SHP77 treated with DMSO at 0.1 percent for 48 hours (cell line): ENCODE measurements around the gene WNT3A.

Source experiments
- DNase-seq: peaks from one replicate; lab custom pipeline; 2025; lab: John Stamatoyannopoulos, UW

Gene WNT3A

DNA sequence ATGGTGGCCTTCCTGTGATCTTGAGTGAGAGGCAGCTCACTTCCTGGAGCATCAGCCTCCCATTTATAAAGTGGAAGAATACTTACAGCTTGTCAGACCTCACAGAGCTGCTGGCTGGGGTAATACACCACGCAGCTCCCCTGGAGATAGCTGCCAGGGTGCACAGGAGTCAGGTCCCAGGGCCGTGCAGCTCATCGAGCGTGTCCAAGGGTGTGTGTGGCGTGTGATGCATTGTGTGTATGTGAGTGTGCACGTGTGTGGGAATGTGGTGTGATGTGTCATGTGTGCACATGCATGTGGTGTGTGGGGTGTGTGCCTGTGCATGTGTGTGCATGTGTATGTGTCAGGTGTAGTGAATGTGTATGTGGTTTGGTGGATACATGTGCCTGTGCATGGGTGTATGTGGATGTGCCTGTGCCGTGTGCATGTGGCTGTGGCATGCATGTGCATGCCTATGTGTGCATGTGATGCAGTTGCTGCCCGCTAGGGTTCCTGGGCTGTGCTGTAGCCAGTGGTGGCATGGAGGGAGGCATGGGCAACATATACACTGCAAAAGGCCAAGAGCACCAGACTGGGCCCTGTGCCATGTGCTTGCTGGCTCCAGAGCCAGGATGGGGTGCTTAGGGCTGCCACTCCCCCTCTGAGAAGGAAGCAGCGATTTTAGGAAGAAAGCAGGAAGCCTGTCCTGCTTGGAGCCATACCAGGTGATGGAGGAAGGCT, 24.6 kb downstream of the WNT3A start:
- no peak for DNase-seq

DNA sequence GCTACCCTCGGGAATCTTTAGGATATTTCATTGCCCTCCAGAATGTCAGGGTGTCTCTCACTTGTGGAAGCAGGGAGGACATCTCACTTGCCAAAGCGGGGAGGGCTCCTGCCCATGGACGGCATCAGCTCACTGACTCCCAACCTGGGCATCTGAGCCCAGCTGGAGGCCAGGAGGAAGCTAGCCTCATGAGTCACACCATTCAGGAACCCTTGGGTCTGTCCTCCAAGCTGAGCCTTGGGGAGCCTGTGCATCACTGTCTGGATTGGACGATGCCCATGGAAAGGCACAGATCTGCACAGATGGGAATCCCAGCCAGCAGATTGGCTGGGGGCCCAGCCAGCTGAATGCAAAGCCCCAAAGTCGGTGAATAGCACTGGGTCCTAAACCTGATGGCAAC, 25.2 kb downstream of the WNT3A start:
- no peak for DNase-seq

DNA sequence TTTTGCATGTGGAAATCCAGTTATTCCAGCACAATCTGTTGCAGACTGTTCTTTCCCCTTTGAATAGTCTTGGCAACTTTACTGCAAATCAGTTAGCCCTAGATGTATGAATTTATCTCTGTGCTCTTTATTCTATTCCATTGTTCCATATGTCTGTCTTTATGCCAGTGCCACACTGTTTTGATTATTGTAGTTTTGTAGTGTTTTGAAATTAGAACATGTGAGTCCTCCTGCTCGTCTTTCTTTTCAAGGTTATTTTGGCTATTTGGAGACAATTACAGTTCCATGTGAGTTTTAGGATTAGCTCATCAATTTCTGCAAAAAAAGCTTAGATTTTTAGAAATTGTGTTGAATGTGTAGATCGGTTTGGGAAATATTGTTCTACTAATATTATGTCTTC, 26.6 kb downstream of the WNT3A start:
- no peak for DNase-seq

DNA sequence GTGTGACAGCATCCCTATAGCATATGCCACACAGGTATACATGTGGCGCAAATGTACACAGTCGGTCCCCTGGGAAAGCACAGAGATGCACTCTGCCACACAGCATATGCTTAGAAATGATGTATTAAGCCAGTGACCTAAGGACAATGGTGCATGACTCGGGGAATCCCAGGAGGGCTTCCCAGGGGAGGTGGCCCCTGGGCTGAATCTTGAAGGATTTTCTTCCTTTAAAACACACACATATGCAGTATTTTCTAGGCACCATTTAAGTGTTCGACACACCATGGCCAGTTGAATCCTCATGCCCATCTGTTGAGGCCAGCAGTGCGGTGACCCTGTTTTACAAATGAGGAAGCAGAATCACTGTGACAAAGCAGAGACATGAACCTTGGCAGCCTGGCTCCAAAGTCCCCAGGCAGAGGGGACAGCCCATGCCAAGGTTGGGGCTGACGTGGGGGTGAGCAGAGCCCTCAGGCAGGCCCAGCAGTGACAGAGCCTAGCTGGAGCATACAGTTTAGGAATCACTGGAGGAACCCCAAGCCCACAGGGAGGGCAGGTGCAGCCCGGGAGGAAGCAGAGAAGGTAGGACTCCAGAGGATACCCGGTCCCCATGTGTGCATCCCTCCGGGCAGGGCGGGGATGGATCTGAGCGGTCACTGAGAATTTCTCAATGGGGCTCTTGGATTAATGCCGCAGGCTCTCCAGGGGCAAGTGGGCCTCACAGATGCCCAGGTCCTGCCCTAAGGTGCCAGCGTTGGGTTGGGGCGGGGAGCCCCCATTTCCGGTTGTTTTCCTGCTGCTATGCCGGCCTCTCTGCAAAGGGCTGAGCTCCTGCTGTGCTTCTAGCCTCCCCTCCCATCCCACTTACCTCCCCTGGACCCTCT, 28.4 kb downstream of the WNT3A start:
- no peak for DNase-seq

DNA sequence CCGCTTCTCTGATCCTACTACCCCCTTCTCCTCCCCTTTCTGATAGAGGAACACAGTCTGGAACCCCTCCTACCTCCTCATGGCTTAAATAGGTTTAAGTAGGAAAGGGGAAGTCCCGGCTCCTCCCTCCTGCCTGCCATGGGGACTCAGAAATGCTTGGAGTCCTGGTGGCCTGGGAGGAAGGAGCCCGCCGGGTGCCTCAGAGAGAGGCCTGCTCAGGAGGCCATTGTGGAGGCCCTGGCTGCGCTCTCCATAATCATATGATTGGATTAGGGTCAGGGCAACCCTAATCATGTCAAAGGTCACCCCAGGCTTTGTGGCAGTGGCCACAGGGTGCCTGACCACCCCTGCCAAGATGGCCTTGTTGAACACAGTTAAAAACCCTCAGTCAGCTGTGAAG, 29.0 kb downstream of the WNT3A start:
- DNase-seq, result no peak

DNA sequence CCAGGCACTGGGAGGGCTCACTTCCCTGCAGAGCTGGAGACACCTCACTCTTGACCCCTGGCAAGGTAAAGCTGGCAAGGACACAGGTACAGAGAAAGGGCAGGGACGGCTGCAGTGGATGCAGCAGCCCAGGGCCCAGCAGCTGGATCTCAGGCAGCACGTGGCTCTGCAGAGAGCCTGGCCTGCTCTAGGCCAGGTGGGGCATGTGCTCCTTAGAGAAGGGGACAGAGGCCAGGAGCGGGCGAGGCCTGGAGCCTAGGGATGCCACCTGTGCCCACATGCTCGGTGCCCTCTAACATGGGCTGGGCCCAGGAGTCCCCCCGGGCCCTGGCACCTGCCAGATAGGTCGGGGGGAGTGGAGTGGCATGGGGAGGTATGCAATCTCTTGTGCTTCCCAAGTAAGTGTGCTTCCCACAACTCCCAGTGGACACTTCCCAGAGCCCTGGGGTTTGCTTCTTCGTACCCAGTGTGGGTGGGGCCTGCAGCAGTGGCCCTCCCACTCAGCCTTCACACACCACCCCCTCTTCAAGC, 30.0 kb downstream of the WNT3A start:
- no peak for DNase-seq

DNA sequence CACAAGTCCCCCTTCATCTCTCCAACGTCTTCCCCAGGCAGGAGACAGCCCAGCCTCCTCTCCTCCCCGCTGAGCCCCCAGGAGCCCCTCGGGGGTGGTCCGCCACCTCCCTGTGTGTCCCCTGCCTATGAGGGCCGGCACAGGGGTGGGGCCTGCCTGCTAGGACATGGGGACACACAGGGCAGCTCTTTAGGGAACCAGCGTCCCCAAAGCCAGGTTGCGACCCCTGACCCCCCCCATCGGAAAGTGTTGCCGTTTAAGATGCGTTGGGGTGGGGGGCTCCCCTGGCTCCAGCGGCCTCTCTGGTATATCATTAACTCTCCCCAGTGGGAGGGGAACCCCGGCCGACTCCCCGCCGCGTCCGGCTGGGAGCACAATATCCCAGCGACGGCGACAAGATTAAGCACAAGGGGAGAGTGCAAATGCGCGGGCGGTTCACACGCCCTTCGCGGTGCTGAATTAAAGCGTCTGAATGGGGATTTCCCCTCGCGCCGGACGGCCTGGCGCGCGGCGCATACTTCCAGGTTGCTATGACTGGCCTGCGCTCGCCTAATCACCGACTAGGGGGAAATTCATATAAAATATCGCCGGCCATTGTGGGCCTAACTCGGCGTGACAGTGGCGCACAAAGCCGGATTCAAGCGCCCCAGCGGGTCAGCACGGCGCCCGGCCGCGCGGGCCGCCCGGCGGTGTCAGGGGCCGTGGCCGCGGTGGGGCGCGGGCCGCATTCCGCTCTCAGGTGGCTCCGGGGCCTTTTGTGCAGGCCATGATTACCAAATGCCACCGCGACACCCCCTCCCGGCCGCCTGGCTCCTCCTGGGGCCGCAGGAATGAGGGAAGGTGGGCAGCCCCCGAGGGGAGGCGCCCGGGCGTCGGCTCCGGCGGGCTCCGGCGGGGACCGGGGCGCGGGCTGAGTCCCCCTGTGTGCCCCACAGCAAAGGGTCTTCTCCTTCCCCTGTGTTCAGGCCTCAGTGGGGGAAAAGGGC, 30.9 kb downstream of the WNT3A start:
- DNase-seq, result no peak

DNA sequence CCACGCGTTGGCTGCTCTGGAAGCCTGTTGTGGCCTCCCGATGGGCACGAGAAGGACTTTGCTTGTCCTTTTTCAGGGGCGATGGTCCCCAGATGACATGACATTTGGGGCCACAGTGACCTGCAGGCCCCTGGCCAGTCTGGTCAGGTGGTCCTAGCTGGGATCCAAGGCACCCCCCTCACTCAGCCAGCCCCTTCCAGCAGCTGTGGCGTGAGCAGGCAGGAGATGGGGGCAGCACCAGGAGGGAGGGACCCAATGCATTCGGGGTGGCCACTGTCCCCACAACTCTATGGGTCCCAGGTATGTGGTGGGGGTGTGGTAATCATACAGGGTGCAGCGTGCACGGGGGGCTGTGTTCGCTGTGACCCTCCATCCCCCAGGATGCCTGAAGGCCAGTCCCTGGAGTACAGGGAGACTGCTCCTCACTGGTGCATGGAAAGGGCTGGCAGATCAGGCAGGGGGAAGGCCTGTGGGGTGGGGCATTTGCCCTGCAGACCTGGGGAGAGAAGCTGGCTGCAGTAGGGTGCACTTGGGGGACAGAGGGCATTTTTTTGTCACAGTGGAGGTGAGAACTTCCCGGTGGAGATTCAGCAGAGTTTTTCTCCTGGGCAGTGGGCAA, 31.7 kb downstream of the WNT3A start:
- no peak for DNase-seq

DNA sequence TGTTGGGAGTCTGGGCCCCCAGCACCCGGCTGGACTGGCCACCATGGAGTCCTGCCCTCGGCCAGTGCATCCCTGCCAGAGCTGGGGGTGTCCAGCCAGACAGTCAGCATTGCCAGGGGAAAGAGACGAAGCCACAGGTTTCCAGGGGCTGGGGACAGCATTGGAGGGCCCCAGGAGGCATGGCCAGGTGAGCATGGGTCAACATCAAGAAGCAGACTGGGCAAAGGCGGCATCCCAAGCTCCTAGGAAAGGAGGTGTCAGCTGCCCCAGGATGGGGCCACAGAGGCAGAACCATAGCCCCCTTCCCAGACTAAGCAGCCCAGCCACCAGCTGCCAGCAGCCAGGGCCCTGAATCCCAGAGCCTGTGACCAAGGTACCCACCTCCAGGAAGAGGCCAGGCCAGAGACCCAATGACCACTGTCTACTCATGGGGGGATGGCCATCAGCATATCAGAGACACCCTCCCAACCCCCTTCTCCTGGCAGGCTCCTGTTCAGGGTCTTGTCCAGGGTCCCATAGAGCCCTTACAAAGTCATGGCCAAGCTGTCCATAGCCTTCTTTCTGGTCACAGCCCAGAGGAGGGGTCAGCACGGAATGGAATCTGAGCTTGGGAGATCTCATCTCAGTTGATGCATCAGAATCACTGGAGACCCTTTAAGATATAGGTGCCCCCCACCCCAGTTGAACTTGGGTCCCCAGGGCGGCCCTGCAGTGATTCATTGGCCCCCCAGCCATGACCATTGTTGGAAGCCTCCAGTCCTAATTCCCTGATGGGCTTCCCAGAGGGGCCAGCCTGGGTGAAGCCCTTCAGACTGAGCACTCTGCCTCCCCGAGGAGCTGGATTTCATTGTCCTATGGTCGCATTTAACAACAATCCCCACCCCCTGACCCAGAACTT, 32.5 kb downstream of the WNT3A start:
- DNase-seq, result no peak

DNA sequence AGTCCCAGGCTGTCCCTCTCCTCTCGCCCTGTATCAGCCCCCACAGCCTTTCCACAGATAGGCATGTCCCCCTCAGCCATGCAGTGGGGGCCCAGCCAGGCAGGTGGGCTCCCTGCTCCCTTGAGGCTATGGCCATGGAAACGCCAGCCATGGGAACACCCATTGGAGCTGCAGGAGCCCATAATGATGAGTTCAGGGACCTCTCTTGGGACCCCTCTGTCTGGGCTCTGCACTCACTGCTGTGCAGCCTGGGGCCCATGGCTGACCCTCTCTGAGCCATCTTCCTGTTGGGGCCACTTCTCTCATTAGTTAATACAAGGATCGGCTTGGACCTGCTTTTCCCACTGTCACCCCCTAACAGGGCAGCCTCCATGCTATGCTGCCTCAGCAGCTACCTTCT, 33.2 kb downstream of the WNT3A start:
- DNase-seq, result no peak

DNA sequence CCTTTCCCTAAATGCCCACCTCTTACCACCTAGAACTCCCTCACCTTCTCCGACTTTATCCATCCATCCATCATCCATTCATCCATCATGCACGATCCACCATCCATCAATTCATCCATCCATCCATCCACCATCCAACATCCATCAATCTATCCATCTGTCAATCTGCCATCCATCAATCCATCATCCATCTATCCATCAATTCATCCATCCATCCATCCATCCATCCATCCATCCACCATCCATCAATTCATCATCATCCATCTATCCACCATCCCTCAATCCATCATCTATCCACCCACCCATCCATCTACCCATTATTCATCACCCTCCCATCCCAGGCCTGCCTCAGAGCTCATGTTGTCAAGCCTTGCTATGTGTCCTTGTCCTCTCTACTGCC, 34.5 kb downstream of the WNT3A start:
- DNase-seq, result no peak

DNA sequence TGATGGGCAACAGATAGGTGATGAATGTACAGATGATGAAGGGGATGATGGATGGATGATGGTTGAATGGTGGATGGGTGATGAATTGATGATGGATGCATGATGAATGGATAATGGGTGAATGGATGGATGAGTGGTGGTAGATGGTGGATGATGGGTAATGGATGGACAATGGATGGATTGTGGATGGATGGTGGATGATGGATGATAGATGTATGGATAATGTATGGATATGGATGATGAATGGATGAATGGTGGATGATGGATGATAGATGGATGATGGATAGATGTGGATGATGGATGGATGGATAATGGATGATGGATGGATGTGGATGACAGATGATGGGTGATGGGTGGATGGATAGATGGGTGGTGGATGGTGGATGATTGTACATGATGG, 35.7 kb downstream of the WNT3A start:
- no peak for DNase-seq

DNA sequence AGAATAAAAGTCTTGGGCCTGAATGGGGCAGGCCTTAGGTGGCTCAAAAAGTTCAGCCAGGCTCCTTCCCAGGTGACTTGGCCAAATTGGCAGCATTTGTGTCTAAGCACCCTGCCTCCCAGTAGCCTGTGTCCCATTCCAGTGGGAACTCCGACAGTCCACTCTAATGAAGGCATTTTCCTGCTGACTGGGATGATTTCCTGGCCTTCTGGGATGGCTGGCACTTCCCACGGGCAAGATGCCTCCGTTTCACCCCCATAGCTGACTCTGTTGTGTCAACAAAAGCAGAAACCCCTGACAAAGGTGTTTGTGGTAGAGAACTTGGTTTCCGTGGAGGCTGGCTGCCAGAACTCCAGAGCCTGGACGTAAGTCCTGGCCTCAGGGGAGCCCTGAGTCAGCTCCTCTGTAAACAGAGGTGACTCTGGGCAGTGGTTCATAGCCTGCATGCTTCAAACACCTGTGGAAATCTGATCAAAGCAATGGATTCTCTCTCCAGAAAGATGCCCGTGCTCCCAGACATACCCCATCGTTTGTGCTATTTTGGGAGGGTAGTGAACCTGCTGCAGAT, 36.6 kb downstream of the WNT3A start:
- no peak for DNase-seq

DNA sequence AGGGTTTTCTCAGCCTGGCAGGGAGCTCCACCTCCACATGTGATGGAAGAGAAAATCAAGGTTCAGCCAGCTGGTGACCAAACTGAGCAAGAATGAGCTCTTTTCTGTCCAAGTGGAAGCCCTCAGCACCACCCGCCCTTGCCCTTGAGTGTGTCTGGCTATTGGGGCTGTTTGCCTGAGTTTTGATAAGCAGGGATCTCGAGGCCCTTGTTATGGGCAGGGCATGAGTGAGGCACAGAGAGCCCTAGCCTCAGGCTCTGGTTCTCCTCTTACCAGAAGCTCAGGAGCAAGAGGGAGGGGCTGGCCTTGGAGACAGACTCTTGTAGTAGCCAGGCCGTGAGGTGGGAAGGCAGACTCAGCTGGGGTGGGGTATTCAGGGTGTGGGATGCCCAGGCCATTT, 38.2 kb downstream of the WNT3A start:
- no peak for DNase-seq

DNA sequence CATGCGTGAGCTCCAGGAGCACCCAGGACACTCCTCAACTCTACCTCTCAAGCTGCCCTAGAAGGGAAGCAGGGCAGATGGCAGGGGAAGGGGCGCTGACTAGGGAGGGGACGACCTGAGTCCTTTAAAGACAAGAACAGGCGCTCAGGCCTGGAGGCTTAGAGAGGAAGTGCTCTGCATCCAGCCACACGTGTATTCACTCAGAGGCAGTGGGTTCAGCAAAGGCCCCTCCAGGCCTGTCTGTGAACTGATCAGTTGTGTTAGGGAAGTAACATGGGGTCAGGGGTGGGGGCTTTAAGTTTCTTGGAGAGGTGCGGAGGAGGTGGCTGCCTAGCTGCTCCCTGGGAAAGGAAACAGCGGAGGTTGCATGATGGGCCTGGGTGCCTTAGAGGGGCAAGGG, 38.6 kb downstream of the WNT3A start:
- DNase-seq, result no peak

DNA sequence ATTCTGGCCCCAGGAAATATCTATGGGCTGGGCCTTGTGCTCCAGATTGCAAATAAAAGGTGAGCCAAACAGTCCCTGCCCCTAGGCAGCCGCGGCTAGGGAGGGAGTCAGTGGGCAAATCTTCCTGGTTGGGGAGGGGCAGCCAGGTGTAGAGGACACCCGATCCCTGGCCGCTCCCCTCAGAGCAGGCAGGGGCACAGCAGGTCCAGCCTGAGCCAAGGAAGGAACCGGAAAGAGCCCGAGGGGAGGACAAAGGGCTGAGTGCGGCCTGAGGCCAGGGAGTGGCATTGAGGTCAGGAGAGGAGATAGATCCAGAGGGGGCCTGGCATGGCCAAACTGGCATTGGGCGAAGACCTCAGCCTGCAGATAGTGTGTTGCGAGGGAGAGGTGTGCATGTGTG, 39.1 kb downstream of the WNT3A start:
- no peak for DNase-seq

DNA sequence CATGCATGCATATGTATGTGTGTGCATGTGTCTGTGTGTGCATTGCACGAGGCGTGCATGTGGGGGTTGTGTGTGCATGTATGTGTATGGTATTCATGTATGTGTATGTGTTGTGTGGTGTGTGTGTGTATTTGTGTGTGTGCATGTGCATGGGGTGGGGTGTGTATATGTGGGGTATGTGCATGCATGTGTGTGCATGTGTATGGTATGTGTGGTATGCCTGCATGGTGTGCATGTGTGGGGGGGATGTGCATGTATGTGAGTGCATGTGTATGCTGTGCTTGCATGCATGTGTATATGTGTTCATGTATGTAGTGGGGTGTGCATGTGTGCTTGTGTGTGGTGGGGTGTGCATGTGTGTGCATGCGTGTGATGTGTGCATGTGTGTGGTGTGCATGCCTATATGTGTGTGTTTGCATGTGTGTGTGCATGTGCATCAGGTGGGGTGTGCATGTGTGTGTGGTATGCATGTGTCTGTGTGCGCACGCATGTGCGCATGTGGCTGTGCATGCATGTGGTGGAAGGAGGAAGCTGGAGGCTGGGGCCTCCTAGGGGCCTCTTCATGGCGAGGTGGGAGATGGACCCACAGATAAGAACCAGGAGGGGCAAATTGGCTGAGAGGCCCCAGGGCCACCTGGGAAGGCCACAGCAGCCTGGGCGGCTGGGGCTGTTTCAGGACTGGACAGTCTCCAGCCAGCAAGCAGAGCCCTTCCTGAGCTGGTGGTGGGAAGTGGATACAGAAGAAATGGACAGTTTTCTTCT, 39.8 kb downstream of the WNT3A start:
- no peak for DNase-seq

DNA sequence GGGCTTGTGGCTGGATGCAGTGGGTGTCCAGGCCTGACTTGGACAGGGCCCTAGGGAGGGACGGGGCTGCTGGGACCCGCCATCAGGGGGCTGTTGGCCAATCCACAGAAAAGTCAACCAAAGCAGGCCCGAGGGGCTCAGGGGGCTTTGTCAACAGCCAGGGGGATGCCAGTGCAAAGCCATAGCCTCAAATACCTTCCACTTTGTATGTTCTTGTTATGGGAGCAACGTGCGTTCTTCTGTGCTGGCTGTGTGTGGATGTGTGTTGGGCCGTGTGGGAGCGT, 40.3 kb downstream of the WNT3A start:
- DNase-seq, result no peak

DNA sequence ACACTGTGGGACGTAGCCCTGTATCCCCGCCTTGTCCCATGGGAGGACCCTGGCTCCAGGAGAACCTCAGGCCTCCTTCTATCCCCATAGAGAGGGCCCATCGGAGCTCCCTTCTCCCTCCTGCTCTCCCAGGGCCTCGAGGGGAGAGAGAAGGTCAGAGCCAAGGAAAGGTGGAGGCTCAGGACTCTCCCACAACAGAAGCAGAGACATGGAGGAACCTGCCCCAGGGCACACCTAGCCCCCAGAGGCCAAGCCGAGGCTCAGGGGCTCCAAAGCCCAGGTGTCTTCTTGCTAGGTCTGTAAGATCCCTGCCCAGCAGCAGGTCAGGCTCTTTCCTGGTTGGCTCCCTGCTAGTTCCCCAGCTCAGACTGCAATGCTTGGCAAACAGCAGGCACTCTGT, 41.3 kb downstream of the WNT3A start:
- no peak for DNase-seq
